ENCODE results near the gene KRTAP10-9.
"Not testable (repeated sequence)": the region's sequence is repeated elsewhere in the genome, so short reads cannot be mapped to it uniquely, and the experiment has no call there.

The KRTAP10-9 gene

GRCh38 chr21:44650265-44650972, 23.5 kb downstream of the KRTAP10-9 start:
- Histone ChIP-seq H3K4me1 (ENCODE audit: control insufficient read depth, insufficient read depth, low read length) (no peaks in the 10 kb centered on the region), H3K36me3 (ENCODE audit: control insufficient read depth, insufficient read depth, low read length) (no peaks in the 10 kb centered on the region), H3K9me3 (ENCODE audit: control insufficient read depth, insufficient read depth, low read length) (no peaks in the 10 kb centered on the region), H3K4me3 (ENCODE audit: low read depth, low read length) (no peak overlapping the region), H3K9ac (ENCODE audit: low read depth, low read length) (no peak overlapping the region), H3K27me3 (ENCODE audit: control insufficient read depth, insufficient read depth, low read length) (no peaks in the 10 kb centered on the region)

- H3K9ac ChIP-seq (ENCODE audit: low read depth, low read length) = no peak overlapping the region
- no peaks in the 10 kb centered on the region for H3K27me3 ChIP-seq (ENCODE audit: control insufficient read depth, insufficient read depth, low read length)
- no peaks in the 10 kb centered on the region for H3K9me3 ChIP-seq (ENCODE audit: control insufficient read depth, insufficient read depth, low read length)
Observed at GRCh38 chr21:44650973-44651675, 24.2 kb downstream of the KRTAP10-9 start.

GRCh38 chr21:44653123-44653522, 26.2 kb downstream of the KRTAP10-9 start:
- Histone ChIP-seq H3K4me1 (ENCODE audit: control insufficient read depth, insufficient read depth, low read length) (no peaks in the 10 kb centered on the region), H3K9me3 (ENCODE audit: control insufficient read depth, insufficient read depth, low read length) (no peaks in the 10 kb centered on the region), H3K36me3 (ENCODE audit: control insufficient read depth, insufficient read depth, low read length) (no peaks in the 10 kb centered on the region), H3K9ac (ENCODE audit: low read depth, low read length) (no peak overlapping the region), H3K4me3 (ENCODE audit: low read depth, low read length) (no peak overlapping the region), H3K27me3 (ENCODE audit: control insufficient read depth, insufficient read depth, low read length) (no peaks in the 10 kb centered on the region)

More at GRCh38 chr21:44650973-44651675, 24.2 kb downstream of the KRTAP10-9 start:
- H3K4me1 ChIP-seq (ENCODE audit: control insufficient read depth, insufficient read depth, low read length) = no peaks in the 10 kb centered on the region
- H3K36me3 ChIP-seq (ENCODE audit: control insufficient read depth, insufficient read depth, low read length) = no peaks in the 10 kb centered on the region
- H3K4me3 ChIP-seq (ENCODE audit: low read depth, low read length) = no peak overlapping the region

GRCh38 chr21:44653656-44654575, 27.0 kb downstream of the KRTAP10-9 start:
- Histone ChIP-seq H3K27me3 (ENCODE audit: control insufficient read depth, insufficient read depth, low read length) (no peaks in the 10 kb centered on the region), H3K36me3 (ENCODE audit: control insufficient read depth, insufficient read depth, low read length) (no peaks in the 10 kb centered on the region), H3K4me1 (ENCODE audit: control insufficient read depth, insufficient read depth, low read length) (peaks cover under 1% of the 10 kb centered on the region)

GRCh38 chr21:44654576-44655175, 27.8 kb downstream of the KRTAP10-9 start, which contains the start of gene KRTAP12-4:
TSS of gene KRTAP12-4 (minus strand) at chr21:44654659. CDS start at chr21:44654614, 45 bp downstream.
- no peaks in the 10 kb centered on the region for H3K36me3 ChIP-seq (ENCODE audit: control insufficient read depth, insufficient read depth, low read length)
- H3K9me3 ChIP-seq (ENCODE audit: control insufficient read depth, insufficient read depth, low read length) = no peaks in the 10 kb centered on the region
- no peak within 1 kb of the TSS for H3K4me3 ChIP-seq (ENCODE audit: low read depth, low read length)
- no peak within 1 kb of the TSS for H3K9ac ChIP-seq (ENCODE audit: low read depth, low read length)
- H3K4me1 ChIP-seq (ENCODE audit: control insufficient read depth, insufficient read depth, low read length) = peaks cover 7% of the 10 kb centered on the region
- no peaks in the 10 kb centered on the region for H3K27me3 ChIP-seq (ENCODE audit: control insufficient read depth, insufficient read depth, low read length)

More at GRCh38 chr21:44653656-44654575, 27.0 kb downstream of the KRTAP10-9 start:
- no peak overlapping the region for H3K4me3 ChIP-seq (ENCODE audit: low read depth, low read length)
- H3K9ac ChIP-seq (ENCODE audit: low read depth, low read length) = no peak overlapping the region
- no peaks in the 10 kb centered on the region for H3K9me3 ChIP-seq (ENCODE audit: control insufficient read depth, insufficient read depth, low read length)

- peaks cover 16% of the 10 kb centered on the region for H3K4me1 ChIP-seq (ENCODE audit: control insufficient read depth, insufficient read depth, low read length)
- H3K9me3 ChIP-seq (ENCODE audit: control insufficient read depth, insufficient read depth, low read length) = no peaks in the 10 kb centered on the region
- H3K36me3 ChIP-seq (ENCODE audit: control insufficient read depth, insufficient read depth, low read length) = no peaks in the 10 kb centered on the region
- no peak overlapping the region for H3K4me3 ChIP-seq (ENCODE audit: low read depth, low read length)
- H3K9ac ChIP-seq (ENCODE audit: low read depth, low read length) = no peak overlapping the region
- no peaks in the 10 kb centered on the region for H3K27me3 ChIP-seq (ENCODE audit: control insufficient read depth, insufficient read depth, low read length)
Observed at GRCh38 chr21:44656868-44657267, 30.0 kb downstream of the KRTAP10-9 start.

- Histone ChIP-seq H3K27me3 (ENCODE audit: control insufficient read depth, insufficient read depth, low read length) (no peaks in the 10 kb centered on the region), H3K36me3 (ENCODE audit: control insufficient read depth, insufficient read depth, low read length) (no peaks in the 10 kb centered on the region), H3K4me1 (ENCODE audit: control insufficient read depth, insufficient read depth, low read length) (peaks cover 16% of the 10 kb centered on the region), H3K9me3 (ENCODE audit: control insufficient read depth, insufficient read depth, low read length) (no peaks in the 10 kb centered on the region), H3K4me3 (ENCODE audit: low read depth, low read length) (no peak within 1 kb of the TSS), H3K9ac (ENCODE audit: low read depth, low read length) (no peak within 1 kb of the TSS)
Observed at GRCh38 chr21:44657635-44658540, 31.0 kb downstream of the KRTAP10-9 start, which contains the start of gene KRTAP12-3. TSS of gene KRTAP12-3 (plus strand) at chr21:44657932. CDS start at chr21:44657980, 48 bp downstream.

GRCh38 chr21:44658541-44658910, 31.6 kb downstream of the KRTAP10-9 start:
- Histone ChIP-seq H3K4me3 (ENCODE audit: low read depth, low read length) (no peak overlapping the region), H3K9ac (ENCODE audit: low read depth, low read length) (no peak overlapping the region), H3K36me3 (ENCODE audit: control insufficient read depth, insufficient read depth, low read length) (no peaks in the 10 kb centered on the region), H3K4me1 (ENCODE audit: control insufficient read depth, insufficient read depth, low read length) (peaks cover 16% of the 10 kb centered on the region), H3K9me3 (ENCODE audit: control insufficient read depth, insufficient read depth, low read length) (no peaks in the 10 kb centered on the region), H3K27me3 (ENCODE audit: control insufficient read depth, insufficient read depth, low read length) (no peaks in the 10 kb centered on the region)

- peaks cover 16% of the 10 kb centered on the region for H3K4me1 ChIP-seq (ENCODE audit: control insufficient read depth, insufficient read depth, low read length)
Observed at GRCh38 chr21:44658913-44659595, 32.2 kb downstream of the KRTAP10-9 start.

GRCh38 chr21:44661567-44661966, 34.7 kb downstream of the KRTAP10-9 start:
- not testable (repeated sequence) for H3K9ac ChIP-seq (ENCODE audit: low read depth, low read length); H3K9me3 ChIP-seq (ENCODE audit: control insufficient read depth, insufficient read depth, low read length); H3K27me3 ChIP-seq (ENCODE audit: control insufficient read depth, insufficient read depth, low read length); H3K4me3 ChIP-seq (ENCODE audit: low read depth, low read length); H3K36me3 ChIP-seq (ENCODE audit: control insufficient read depth, insufficient read depth, low read length)
- H3K4me1 ChIP-seq (ENCODE audit: control insufficient read depth, insufficient read depth, low read length) = peaks cover 16% of the 10 kb centered on the region

More at GRCh38 chr21:44658913-44659595, 32.2 kb downstream of the KRTAP10-9 start:
- no peak overlapping the region for H3K4me3 ChIP-seq (ENCODE audit: low read depth, low read length)
- no peaks in the 10 kb centered on the region for H3K36me3 ChIP-seq (ENCODE audit: control insufficient read depth, insufficient read depth, low read length)
- no peaks in the 10 kb centered on the region for H3K9me3 ChIP-seq (ENCODE audit: control insufficient read depth, insufficient read depth, low read length)
- H3K9ac ChIP-seq (ENCODE audit: low read depth, low read length) = no peak overlapping the region
- no peaks in the 10 kb centered on the region for H3K27me3 ChIP-seq (ENCODE audit: control insufficient read depth, insufficient read depth, low read length)
